Epithelial cell of esophagus (primary cell): Measurements from ENCODE around the gene HECW1.

Source experiments
- DNase-seq: peaks from one replicate; pipeline ENCODE4 v3.0.0; 2010; ENCODE audit warnings: low read depth
- H3K4me3 ChIP-seq: 2 replicates; pipeline ENCODE4 v1.5.1; 2011; ENCODE audit warnings: mild to moderate bottlenecking, low read length, control low read depth
- TF ChIP-seq, protein P1 (sequence below): IDR thresholded peaks from 2 replicates; pipeline ENCODE4 v1.5.1; 2011; ENCODE audit warnings: low read depth, mild to moderate bottlenecking, low read length, control low read depth, inconsistent platforms; ENCODE audit not compliant: insufficient read depth; ENCODE audit errors: missing control alignments

Gene HECW1

DNA sequence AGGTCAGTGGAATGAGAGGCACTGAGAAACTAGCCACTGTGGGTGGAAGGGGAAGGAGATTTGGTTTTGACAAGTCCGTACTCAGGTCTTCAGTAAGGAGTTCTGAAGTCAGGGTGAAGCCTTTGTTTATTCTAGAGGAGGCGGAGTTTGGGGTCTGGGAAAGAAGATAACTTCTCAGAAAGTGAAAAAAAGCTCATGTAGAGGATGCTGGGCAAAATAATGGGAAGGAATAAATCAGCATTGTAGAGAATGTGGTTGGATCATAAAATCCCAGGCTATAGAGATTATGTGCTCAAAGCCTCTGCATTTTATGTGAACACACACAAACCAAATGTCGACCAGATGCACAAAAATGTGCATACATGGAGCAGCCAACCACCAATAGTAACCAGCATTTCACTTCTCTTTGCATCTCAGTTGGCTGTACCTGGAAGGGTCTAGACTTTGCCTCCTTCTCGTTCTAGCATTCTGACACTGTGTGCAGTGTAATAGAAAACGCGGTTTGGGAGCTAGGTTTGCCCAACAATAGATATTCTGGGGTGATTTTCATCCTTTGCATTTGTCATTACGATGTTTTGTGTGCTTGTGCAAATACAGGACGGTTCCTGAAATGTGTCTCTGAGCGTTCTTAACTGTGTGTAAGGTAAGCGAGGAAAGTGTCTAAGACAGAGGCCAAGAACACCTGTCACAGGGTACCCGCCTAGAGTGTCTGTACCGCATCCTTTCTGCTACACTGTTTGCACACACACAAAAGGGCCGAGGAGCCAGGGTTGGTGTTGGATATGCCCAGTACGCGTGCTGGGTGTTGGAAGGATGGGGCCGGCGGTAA is 603 bp upstream of the HECW1 start:
- TF ChIP-seq, protein P1, sequence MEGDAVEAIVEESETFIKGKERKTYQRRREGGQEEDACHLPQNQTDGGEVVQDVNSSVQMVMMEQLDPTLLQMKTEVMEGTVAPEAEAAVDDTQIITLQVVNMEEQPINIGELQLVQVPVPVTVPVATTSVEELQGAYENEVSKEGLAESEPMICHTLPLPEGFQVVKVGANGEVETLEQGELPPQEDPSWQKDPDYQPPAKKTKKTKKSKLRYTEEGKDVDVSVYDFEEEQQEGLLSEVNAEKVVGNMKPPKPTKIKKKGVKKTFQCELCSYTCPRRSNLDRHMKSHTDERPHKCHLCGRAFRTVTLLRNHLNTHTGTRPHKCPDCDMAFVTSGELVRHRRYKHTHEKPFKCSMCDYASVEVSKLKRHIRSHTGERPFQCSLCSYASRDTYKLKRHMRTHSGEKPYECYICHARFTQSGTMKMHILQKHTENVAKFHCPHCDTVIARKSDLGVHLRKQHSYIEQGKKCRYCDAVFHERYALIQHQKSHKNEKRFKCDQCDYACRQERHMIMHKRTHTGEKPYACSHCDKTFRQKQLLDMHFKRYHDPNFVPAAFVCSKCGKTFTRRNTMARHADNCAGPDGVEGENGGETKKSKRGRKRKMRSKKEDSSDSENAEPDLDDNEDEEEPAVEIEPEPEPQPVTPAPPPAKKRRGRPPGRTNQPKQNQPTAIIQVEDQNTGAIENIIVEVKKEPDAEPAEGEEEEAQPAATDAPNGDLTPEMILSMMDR = no peak
- no peak overlapping the region for H3K4me3 ChIP-seq
- DNase-seq = no peak

DNA sequence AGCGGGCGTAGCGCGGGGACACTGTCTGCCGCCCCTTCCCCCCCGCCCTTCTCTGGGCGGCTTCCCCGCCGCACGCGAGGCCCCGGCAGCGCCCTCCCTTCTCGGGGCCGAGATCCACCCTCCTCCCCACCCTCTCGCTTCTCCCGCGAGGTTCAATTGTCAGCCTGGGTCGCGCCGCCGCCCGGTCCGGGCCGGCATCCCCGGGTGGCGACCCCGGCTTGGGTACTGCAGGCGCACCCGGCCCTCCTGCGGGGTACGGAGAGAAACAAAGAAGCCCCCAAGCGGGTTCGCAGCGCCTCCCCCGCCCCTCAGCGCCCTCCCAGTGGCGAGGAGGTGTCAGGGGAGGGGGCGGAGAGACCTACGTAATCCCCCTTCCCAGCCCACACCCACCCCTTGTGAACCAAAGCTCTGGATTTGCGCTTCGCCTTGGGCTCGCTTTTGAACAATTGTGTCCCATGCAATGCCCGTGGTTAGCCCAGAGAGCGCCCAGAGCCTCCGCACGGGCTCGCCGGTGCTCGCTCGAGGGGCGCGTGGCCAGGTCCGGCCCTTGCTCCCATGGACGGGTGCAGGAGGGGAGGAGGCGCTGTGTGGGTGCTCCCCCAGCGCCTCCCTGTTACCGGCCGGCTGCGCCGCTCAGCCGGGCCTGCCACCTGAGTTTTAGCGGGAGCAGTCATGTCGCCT is 634 bp downstream of the HECW1 start:
- TF ChIP-seq, protein P1 = no peak
- no peak overlapping the region for H3K4me3 ChIP-seq
- DNase-seq = peak; percentile 48

DNA sequence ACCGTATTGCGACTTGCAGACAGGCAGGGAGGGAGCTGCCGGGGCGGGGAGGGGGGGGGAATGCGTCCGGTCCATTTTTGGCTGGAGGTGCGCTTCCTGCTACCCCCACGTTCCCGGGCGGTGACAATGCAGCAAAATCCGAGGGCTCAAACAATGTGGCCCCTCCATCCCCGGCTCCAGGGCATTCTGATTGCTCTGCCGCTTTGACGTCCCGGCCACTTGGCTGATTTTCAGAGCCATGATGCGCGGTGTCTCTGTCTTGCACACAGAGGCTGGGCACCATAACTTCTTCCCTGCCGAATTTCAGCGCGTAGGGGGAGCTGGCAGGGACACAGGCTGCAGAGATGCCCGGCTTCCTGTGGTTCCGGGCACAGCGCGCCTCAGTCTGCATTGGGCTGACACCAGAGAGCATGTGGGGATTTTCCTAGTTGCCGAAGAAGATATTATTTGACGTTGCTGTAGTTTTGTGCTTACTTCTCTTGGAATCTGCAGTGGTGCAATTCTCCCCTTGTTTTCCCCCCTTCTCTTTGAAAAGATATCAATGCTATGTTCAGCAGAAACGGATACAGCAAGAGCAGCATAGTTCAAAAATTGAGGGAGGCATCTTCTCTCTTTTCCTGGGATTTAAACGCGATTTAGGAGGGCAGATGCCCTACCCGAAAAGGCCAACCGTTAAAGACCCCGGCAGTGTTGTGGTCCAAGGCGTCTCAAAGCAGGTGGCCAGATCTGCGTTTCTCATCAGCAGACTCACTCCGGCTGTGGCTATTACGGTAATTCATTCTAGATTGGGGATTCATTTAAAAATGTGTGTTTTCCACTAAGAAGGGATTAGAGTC is 1.4 kb downstream of the HECW1 start:
- DNase-seq = no peak
- TF ChIP-seq, protein P1 = no peak
- no peak overlapping the region for H3K4me3 ChIP-seq

DNA sequence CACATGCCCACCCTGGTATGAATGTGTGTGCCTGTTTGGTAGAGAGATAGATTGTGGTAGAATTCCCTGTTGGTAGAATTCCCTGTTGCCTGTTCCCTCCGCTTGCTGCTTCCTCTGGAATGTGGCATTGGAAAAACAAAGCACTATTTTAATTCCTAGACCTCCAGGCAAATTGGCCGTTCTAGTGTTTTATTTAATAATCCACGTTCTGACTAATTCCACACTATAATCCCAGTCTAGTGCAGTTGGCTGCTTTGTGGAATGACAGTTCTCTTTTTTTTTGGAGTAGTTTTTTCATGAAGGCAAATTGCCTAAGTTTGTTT is 2.0 kb downstream of the HECW1 start:
- no peak overlapping the region for H3K4me3 ChIP-seq
- DNase-seq = no peak
- TF ChIP-seq, protein P1 = no peak

DNA sequence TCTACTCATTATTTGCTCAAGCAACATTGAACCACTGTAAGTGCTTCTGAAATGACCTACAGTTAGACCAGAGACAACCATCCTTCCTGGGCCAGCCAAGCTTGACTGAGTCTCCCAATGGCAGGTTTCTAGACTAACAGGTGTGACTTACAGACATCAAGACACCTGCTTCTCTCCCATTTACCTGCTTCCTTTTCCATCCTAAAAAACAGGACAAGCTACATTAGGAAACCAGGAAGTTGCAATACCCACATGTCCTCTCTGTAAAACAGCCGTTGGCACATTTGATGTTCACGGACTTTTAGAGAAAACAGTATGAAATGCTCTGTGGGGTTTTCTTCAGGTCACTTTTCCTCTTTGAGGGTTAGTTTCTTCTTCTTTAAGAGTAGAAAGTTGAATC is 4.0 kb downstream of the HECW1 start:
- DNase-seq = no peak
- no peak overlapping the region for H3K4me3 ChIP-seq
- TF ChIP-seq, protein P1 = no peak

DNA sequence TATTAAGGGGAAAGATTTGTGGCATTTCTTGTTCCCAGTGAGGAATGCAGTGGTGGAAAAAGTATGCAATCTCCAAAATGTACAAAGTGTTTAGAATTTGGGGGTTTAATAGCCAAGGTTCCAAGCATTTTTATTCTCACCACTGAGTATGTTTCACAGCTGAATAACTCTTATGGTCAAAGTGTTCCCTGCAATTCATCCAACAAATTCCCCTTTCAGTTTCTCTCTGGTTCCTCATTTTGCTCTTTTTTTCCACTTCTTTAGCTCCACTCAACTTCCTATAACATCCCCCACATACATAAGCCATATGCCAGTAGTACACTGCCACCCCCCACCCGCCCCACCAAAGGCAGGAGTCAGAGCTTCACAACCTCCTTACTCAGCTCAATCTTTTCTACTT is 4.6 kb downstream of the HECW1 start:
- DNase-seq = no peak
- TF ChIP-seq, protein P1 = no peak
- H3K4me3 ChIP-seq = no peak overlapping the region
